HAP-1 (cell line): ENCODE measurements around the gene BNIP3.
"Not testable (repeated sequence)": the region's sequence is repeated elsewhere in the genome, so short reads cannot be mapped to it uniquely, and the experiment has no call there.

Source experiments
- DNase-seq, 2 experiments: peaks; one replicate each; pipeline ENCODE4 v3.0.0-alpha.2; 2016 to 2020; ENCODE audit warnings: low spot score in 2 of 2
- H3K27me3 ChIP-seq: fragments of 250-450 bp; sonication (Bioruptor Pico); 2 replicates; pipeline ENCODE4 v1.5.1; 2020; ENCODE audit warnings: low read depth, mild to moderate bottlenecking, moderate library complexity
- H3K36me3 ChIP-seq: fragments of 250-450 bp; sonication (Bioruptor Pico); replicated peaks from 2 replicates; pipeline ENCODE4 v1.5.1; 2020; ENCODE audit warnings: mild to moderate bottlenecking
- H3K4me1 ChIP-seq: fragments of 250-450 bp; sonication (Bioruptor Pico); 2 replicates; pipeline ENCODE4 v1.5.1; 2020; ENCODE audit warnings: mild to moderate bottlenecking
- H3K4me3 ChIP-seq: fragments of 250-450 bp; sonication (Bioruptor Pico); 2 replicates; pipeline ENCODE4 v1.5.1; 2020; ENCODE audit warnings: mild to moderate bottlenecking, moderate library complexity
- H3K9me3 ChIP-seq: fragments of 250-450 bp; sonication (Bioruptor Pico); 2 replicates; pipeline ENCODE4 v1.5.1; 2020; ENCODE audit warnings: mild to moderate bottlenecking, moderate library complexity
- in situ Hi-C: fragments of 300-500 bp; cut with MboI; formaldehyde crosslinking; loops from 3 replicates; pipeline ENCODE4 v1.14.3; 2020; ENCODE audit warnings: low sequenced_read_pairs, inconsistent platforms, mixed read lengths

Gene BNIP3

DNA sequence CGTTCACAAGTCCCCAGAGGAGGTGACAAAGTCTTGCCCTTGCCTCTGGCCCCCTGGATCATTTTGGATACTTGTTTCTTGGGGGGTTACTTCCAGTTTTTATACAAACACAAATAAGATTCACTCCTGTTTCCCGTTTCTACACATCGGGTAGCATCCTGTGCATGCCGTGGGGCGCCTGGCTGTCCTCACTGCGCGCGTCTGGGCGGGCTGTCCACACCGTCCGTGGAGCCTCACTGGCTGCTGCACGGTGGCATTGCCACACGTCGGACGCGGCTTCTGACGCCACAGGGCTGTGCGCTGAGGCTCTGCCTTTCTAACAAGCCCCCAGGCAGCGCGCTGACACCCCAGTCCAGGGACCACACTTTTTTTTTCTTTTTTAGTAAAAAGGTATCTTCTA, 18.4 kb downstream of the BNIP3 start:
- H3K36me3 ChIP-seq, result peaks cover 8% of the 10 kb centered on the region
- DNase-seq, result no peak

GRCh38 chr10:131961777-131962662, 19.7 kb downstream of the BNIP3 start:
- Histone ChIP-seq H3K4me3 (no peak overlapping the region), H3K9me3 (no peaks in the 10 kb centered on the region), H3K36me3 (peaks cover 7% of the 10 kb centered on the region), H3K4me1 (no peaks in the 10 kb centered on the region), H3K27me3 (no peaks in the 10 kb centered on the region)
- in situ Hi-C loops, result no loop called here
- DNase-seq, result no peak

More for the DNA sequence above, 18.4 kb downstream of the BNIP3 start:
- Histone ChIP-seq H3K4me1 (no peaks in the 10 kb centered on the region), H3K9me3 (no peaks in the 10 kb centered on the region), H3K27me3 (no peaks in the 10 kb centered on the region), H3K4me3 (no peak overlapping the region)
- in situ Hi-C loops, result no loop called here

DNA sequence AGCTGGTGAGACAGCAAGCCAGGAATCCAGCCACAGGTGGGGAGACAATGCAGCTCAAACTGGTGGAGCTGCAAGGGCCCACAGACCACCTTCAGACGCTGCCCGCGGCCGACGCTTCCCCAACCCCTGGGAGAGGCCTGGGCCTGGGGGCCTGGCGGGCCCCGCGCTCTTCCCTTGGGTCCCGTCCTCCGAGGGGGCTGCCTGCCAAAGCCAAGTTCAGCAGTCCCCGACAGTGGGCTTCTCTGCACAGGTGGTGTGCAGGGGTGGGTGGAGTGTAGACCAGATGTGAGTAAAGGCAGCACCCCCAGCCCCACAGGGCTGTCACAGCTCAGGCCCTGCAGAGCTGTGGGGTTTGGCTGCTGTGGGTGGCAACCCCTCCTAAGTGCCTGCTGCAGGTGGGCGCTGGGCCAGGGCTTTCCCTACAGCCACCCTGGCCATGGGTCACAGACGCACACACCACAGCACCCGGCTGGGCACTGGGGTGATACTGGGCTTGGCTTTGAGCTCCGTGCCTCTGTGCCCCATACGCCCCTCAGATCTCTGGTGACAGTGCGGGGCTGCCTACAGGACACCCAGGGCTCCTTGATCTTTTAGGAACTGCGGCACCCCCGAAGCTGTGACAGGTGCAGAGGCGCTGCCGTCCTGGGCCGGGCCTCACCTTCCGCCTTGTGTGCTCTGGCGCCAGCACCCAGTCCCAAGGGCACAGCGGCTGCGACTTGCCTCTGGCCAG, 20.5 kb downstream of the BNIP3 start:
- in situ Hi-C loops, result no loop called here
- no peak for DNase-seq
- Histone ChIP-seq H3K9me3 (no peaks in the 10 kb centered on the region), H3K4me1 (no peaks in the 10 kb centered on the region), H3K4me3 (no peak overlapping the region), H3K36me3 (peaks cover 13% of the 10 kb centered on the region), H3K27me3 (no peaks in the 10 kb centered on the region)

DNA sequence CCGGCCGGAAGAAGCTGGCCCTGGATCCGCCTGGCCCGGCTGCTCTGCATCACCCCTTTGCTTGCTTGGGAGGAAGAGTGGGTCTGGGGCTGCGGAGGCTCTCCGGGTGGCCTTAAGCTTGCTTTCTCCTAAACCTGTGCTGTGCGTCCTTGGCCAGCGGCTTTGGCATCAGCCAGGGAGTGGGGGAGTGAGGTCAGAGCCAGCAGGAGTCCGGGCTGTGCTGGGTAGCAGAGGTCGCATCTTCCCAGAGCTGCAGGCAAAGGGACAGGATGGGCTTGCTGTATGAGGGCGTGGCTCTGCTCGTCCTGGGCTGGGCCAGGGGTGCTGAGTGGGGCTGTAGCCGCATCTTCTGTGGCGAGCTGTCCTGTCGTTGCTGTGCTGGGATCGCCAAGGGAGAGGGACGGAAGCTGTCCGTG, 21.1 kb downstream of the BNIP3 start:
- in situ Hi-C loops, result no loop called here
- Histone ChIP-seq H3K4me1 (no peaks in the 10 kb centered on the region), H3K9me3 (no peaks in the 10 kb centered on the region), H3K4me3 (no peak overlapping the region), H3K27me3 (no peaks in the 10 kb centered on the region), H3K36me3 (peaks cover 19% of the 10 kb centered on the region)
- DNase-seq, result no peak

- H3K9me3 ChIP-seq, result no peaks in the 10 kb centered on the region
- no peaks in the 10 kb centered on the region for H3K4me1 ChIP-seq
- no peak overlapping the region for H3K4me3 ChIP-seq
- peaks cover 25% of the 10 kb centered on the region for H3K36me3 ChIP-seq
- in situ Hi-C loops, result no loop called here
- no peaks in the 10 kb centered on the region for H3K27me3 ChIP-seq
- no peak for DNase-seq
These were observed 21.9 kb downstream of the BNIP3 start for GRCh38 chr10:131959841-131960240.

DNA sequence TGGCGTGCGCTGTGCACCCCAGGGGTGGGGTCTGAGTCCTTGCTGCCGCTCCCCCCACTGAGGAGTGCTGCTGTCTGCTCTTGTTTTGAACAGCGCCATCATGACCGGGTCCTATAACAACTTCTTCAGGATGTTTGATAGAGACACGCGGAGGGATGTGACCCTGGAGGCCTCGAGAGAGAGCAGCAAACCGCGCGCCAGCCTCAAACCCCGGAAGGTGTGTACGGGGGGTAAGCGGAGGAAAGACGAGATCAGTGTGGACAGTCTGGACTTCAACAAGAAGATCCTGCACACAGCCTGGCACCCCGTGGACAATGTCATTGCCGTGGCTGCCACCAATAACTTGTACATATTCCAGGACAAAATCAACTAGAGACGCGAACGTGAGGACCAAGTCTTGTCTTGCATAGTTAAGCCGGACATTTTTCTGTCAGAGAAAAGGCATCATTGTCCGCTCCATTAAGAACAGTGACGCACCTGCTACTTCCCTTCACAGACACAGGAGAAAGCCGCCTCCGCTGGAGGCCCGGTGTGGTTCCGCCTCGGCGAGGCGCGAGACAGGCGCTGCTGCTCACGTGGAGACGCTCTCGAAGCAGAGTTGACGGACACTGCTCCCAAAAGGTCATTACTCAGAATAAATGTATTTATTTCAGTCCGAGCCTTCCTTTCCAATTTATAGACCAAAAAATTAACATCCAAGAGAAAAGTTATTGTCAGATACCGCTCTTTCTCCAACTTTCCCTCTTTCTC, 26.0 kb downstream of the BNIP3 start:
- no peak overlapping the region for H3K4me3 ChIP-seq

DNA sequence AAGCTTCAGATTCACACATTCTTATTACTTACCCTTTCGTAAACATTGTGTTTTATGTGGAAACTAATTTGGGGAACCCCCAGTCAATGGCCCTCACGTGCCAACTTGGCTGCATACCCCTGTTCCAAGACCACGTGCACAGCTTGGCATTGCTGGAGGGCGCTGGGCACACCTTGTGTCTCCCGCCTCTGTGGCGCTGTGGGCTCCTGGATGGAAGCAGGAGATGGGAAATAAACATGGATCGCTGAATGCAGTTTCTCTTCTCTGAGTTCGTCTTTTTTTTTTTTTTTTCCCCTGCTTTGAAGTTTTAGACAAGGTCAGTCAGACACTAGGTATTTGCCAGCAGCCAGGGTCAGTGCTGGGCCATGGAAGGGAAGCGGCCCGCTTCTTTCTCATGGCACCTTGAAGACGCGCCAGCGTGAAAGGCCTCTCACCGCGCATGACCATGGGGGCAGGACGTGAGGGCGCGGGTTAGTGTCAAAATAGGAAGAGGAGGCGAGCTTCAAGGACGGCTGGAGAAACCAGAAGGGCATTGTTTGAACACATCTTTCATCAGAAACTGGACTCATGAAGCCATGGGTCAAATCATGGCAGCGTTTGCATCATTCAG, 27.3 kb downstream of the BNIP3 start:
- no peaks in the 10 kb centered on the region for H3K4me1 ChIP-seq
- in situ Hi-C loops, result no loop called here
- H3K4me3 ChIP-seq, result no peak overlapping the region
- no peaks in the 10 kb centered on the region for H3K27me3 ChIP-seq
- H3K9me3 ChIP-seq, result no peaks in the 10 kb centered on the region
- no peak for DNase-seq
- peaks cover 42% of the 10 kb centered on the region for H3K36me3 ChIP-seq

More for the DNA sequence above, 26.0 kb downstream of the BNIP3 start:
- H3K9me3 ChIP-seq, result no peaks in the 10 kb centered on the region
- peaks cover 41% of the 10 kb centered on the region for H3K36me3 ChIP-seq
- H3K27me3 ChIP-seq, result no peaks in the 10 kb centered on the region
- no peak for DNase-seq
- H3K4me1 ChIP-seq, result no peaks in the 10 kb centered on the region
- in situ Hi-C loops, result no loop called here

GRCh38 chr10:131949908-131950307, 31.8 kb downstream of the BNIP3 start:
- H3K4me3 ChIP-seq, in situ Hi-C loops, H3K9me3 ChIP-seq, DNase-seq, H3K4me1 ChIP-seq, H3K27me3 ChIP-seq: not testable (repeated sequence)
- H3K36me3 ChIP-seq, result peaks cover 67% of the 10 kb centered on the region

DNA sequence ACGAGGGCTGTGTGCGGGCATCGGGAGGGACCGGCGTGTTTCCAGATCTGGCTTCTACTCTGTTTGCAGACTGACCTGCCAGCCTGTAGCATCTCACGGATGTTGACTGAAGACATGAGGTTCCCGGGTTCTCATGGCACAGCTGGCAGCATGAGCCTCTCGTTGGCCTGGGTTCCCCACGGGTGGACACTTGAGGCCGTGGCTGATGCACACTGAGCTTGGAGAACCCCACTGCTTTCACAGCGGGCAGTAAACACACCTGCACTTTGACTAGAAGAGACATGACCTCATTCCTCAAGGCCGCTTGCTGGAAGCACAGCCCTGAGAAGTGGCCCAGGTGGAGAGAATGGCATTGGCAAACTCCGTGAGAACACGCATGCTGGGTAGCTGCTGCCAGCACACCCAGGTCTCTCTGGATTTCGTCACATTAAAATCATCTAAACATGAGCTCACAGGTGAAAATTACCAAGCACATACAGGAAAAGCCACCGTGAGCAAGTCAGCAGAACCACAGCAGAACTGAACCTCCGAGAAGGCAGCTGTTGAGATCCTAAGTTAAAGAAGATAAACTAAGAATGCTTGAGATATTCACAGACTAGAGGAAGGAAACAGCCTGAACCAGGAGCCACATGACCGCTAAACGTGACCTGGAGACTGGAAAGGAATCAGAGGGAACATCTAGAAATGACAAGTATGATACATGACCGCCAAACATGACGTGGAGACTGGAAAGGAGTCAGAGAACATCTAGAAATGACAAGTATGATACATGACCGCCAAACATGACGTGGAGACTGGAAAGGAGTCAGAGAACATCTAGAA, 32.5 kb downstream of the BNIP3 start:
- Histone ChIP-seq H3K36me3 (peaks cover 64% of the 10 kb centered on the region), H3K9me3 (no peaks in the 10 kb centered on the region), H3K27me3 (no peaks in the 10 kb centered on the region), H3K4me1 (no peaks in the 10 kb centered on the region), H3K4me3 (no peak overlapping the region)
- no peak for DNase-seq
- in situ Hi-C loops, result no loop called here

GRCh38 chr10:131948501-131948900, 33.2 kb downstream of the BNIP3 start:
- DNase-seq, result no peak
- Histone ChIP-seq H3K27me3 (no peaks in the 10 kb centered on the region), H3K4me3 (no peak overlapping the region), H3K4me1 (no peaks in the 10 kb centered on the region), H3K36me3 (peaks cover 62% of the 10 kb centered on the region), H3K9me3 (no peaks in the 10 kb centered on the region)
- in situ Hi-C loops, result no loop called here

- no peak overlapping the region for H3K4me3 ChIP-seq
- H3K27me3 ChIP-seq, result no peaks in the 10 kb centered on the region
- peaks cover 62% of the 10 kb centered on the region for H3K36me3 ChIP-seq
- in situ Hi-C loops, result no loop called here
- no peaks in the 10 kb centered on the region for H3K9me3 ChIP-seq
- no peak for DNase-seq
- H3K4me1 ChIP-seq, result no peaks in the 10 kb centered on the region
These were observed 33.9 kb downstream of the BNIP3 start for GRCh38 chr10:131947631-131948347.

DNA sequence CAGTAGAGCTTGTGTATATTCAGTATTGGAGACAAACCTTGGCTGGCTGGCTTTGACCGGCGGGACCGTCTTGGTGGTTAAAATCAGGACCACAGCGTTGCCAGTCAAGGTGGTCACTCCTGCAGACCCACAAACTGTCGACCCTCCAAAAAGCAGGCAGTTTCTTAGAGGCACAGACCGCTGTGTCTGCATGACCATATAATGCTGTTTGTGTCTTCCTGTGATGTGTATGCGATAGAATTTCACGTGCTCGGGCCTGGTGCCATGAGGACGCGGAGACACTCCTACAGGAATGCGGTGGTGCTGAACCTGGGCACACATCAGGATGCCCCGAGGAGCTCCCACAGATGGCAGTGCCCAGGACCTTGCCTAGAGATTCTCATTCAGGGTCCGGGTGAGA, 34.8 kb downstream of the BNIP3 start:
- Histone ChIP-seq H3K9me3 (no peaks in the 10 kb centered on the region), H3K36me3 (peaks cover 65% of the 10 kb centered on the region), H3K27me3 (no peaks in the 10 kb centered on the region), H3K4me3 (no peak overlapping the region), H3K4me1 (no peaks in the 10 kb centered on the region)
- in situ Hi-C loops, result no loop called here
- no peak for DNase-seq
